Bronchial epithelial cell (primary cell): ENCODE measurements around the gene SLC4A3. TPM values are rescaled to one million over a fixed set of nuclear protein-coding genes. Genes with fewer than 3 reads are reported as not detected.

Source experiments
- DNase-seq: peaks from one replicate; pipeline ENCODE4 v3.0.0-alpha.2; 2010; ENCODE audit warnings: low read depth
- FAIRE-seq: peaks from 2 replicates; lab custom pipeline; 2011; peaks lifted over from hg19 to GRCh38; lab: Jason Lieb, UNC
- H3K27me3 ChIP-seq: 2 replicates; pipeline ENCODE4 v1.5.1; 2011; ENCODE audit warnings: low read length; ENCODE audit not compliant: control insufficient read depth, insufficient read depth
- H3K36me3 ChIP-seq: 2 replicates; pipeline ENCODE4 v1.5.1; 2011; ENCODE audit warnings: low read length; ENCODE audit not compliant: control insufficient read depth, insufficient read depth
- H3K4me3 ChIP-seq: 2 replicates; pipeline ENCODE4 v1.5.1; 2011; ENCODE audit warnings: mild to moderate bottlenecking, low read depth, low read length, control low read depth
- total RNA-seq: library from RNA; depleted of rRNA; stranded (reverse); fragments of >200 nt; gene quantifications from 2 replicates; pipeline ENCODE4 v1.2.1, GENCODE V29; 2014
- TF ChIP-seq, protein P1 (sequence below): IDR thresholded peaks from 2 replicates; pipeline ENCODE4 v1.5.1; 2011; ENCODE audit warnings: mild to moderate bottlenecking, moderate library complexity, low read length, control low read depth, inconsistent platforms; ENCODE audit not compliant: insufficient read depth, severe bottlenecking

Gene SLC4A3
- total RNA-seq, 1 donor from 2014 or later, result 1.6 TPM

DNA sequence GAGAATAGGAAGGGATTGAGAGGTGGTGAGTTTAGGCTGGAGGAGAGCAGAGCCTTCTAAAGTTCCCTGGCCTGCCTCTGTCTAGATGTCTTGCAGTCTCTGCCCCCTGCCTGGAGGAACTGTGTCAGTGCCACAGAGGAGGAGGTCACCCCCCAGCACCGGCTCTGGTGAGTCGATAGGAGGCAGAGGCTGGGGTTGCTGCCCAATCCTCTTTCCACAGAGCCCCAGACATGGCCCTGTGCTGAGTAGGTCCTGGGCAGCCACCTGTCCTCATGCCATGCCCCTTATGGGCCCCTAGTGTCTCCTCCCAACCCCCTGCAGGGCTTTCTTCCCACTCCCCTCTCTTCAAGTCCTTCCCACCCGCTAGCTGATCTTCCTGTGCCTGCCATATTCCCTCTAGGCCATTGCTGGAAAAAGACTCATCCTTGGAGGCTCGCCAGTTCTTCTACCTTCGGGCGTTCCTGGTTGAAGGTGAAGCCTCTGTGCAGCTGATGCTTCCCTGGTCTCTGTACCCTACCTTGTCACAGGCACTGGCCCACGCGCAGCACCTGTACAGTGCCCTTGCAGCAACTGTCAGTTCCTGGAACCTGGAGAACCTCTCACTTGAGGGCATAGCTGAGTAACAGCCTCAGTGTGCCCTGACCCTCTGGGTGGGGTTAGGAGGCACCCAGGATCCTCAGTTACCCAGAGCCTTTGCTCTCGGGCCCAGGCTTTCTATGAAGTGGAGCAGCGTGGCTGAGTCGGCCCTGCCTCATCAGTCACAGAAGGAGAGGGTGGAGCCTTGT lies 13.2 kb upstream of the SLC4A3 start:
- TF ChIP-seq, protein P1, sequence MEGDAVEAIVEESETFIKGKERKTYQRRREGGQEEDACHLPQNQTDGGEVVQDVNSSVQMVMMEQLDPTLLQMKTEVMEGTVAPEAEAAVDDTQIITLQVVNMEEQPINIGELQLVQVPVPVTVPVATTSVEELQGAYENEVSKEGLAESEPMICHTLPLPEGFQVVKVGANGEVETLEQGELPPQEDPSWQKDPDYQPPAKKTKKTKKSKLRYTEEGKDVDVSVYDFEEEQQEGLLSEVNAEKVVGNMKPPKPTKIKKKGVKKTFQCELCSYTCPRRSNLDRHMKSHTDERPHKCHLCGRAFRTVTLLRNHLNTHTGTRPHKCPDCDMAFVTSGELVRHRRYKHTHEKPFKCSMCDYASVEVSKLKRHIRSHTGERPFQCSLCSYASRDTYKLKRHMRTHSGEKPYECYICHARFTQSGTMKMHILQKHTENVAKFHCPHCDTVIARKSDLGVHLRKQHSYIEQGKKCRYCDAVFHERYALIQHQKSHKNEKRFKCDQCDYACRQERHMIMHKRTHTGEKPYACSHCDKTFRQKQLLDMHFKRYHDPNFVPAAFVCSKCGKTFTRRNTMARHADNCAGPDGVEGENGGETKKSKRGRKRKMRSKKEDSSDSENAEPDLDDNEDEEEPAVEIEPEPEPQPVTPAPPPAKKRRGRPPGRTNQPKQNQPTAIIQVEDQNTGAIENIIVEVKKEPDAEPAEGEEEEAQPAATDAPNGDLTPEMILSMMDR, result no peak
- no peaks in the 10 kb centered on the region for H3K27me3 ChIP-seq
- peaks cover 21% of the 10 kb centered on the region for H3K36me3 ChIP-seq
- H3K4me3 ChIP-seq, result no peak overlapping the region
- DNase-seq, result no peak
- FAIRE-seq, result peak; percentile 66

DNA sequence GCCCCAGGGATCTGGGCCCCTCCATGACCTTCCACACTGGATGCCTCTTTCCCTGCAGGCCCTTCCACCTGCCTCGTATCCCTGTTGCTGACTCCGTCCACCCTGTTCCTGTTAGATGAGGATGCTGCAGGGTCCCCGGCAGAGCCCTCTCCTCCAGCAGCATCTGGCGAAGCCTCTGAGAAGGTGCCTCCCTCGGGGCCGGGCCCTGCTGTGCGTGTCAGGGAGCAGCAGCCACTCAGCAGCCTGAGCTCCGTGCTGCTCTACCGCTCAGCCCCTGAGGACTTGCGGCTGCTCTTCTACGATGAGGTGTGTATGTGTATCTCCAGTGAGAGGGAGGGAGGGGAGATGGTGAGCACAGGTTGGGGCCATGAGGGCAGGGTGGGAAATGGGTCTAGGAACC lies 12.4 kb upstream of the SLC4A3 start:
- no peaks in the 10 kb centered on the region for H3K27me3 ChIP-seq
- TF ChIP-seq, protein P1, result no peak
- FAIRE-seq (no peak), DNase-seq (no peak)
- no peak overlapping the region for H3K4me3 ChIP-seq
- H3K36me3 ChIP-seq, result peaks cover 21% of the 10 kb centered on the region

DNA sequence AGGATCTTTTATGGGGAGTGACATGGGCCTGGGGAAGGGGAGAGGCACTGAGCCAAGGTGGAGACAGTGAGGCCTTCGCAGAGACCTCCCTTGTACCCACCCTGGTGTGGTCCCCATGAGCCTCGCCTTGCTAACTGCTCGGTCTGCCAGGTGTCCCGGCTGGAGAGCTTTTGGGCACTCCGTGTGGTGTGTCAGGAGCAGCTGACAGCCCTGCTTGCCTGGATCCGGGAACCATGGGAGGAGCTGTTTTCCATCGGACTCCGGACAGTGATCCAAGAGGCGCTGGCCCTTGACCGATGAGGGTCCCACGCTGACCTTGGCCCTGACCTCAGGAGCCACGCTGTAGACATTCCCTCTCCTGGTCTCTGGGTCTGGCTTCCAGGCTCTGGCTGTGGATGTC lies 11.5 kb upstream of the SLC4A3 start:
- H3K4me3 ChIP-seq, result no peak overlapping the region
- DNase-seq (no peak), FAIRE-seq (no peak)
- no peaks in the 10 kb centered on the region for H3K27me3 ChIP-seq
- peaks cover 20% of the 10 kb centered on the region for H3K36me3 ChIP-seq
- TF ChIP-seq, protein P1, result no peak

DNA sequence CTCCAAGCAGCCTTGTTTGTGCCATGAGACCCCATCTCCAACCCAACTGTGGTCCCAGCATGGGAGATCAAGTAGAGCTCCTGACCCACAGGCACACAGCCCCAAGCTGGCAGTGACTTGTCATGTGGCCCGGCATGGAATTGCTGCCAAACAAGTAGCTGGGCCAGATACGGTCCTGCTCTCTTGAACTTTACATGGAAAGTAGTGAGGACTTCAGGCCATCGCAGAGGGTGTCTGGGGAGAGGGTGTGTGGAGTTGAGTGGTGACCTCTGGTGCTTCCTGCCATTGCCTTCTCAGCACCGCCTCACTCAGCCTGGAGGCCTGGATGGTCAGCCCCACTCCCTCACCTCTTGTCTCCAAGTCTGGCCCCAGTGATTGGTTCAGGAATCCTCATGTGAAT lies 10.9 kb upstream of the SLC4A3 start:
- TF ChIP-seq, protein P1, result no peak
- no peak for DNase-seq
- Histone ChIP-seq H3K36me3 (peaks cover 20% of the 10 kb centered on the region), H3K27me3 (no peaks in the 10 kb centered on the region), H3K4me3 (no peak overlapping the region)
- FAIRE-seq, result no peak

DNA sequence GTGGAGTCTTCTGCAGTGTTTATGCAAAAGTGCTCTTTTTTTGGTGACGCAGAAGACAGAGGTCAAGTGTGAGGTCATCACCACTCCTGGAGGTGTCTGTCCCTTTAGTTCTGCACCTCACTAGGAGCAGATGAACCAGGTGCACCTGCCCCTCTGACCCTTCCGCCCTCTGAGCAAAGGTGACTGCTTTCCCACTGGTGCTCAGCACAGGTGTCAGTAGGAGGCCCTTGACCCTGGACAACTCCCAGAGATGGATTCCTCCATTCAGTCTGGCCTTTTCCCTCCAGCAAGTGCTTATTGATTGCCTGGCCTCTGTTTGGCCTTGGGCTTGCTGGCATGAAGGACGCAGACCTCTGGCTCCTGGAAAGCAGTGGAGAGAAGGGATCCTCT lies 8.7 kb upstream of the SLC4A3 start:
- H3K4me3 ChIP-seq, result no peak overlapping the region
- TF ChIP-seq, protein P1, result no peak

More for the DNA sequence above, 8.7 kb upstream of the SLC4A3 start:
- Histone ChIP-seq H3K27me3 (no peaks in the 10 kb centered on the region), H3K36me3 (peaks cover 13% of the 10 kb centered on the region)
- DNase-seq (no peak), FAIRE-seq (no peak)
